ENCODE results near the gene FEZF2. TPM values are rescaled to one million over a fixed set of nuclear protein-coding genes. Genes with fewer than 3 reads are reported as not detected.

The FEZF2 gene
- total and polyA plus RNA-seq, 2 experiments from 2014 or later, result not detected

DNA sequence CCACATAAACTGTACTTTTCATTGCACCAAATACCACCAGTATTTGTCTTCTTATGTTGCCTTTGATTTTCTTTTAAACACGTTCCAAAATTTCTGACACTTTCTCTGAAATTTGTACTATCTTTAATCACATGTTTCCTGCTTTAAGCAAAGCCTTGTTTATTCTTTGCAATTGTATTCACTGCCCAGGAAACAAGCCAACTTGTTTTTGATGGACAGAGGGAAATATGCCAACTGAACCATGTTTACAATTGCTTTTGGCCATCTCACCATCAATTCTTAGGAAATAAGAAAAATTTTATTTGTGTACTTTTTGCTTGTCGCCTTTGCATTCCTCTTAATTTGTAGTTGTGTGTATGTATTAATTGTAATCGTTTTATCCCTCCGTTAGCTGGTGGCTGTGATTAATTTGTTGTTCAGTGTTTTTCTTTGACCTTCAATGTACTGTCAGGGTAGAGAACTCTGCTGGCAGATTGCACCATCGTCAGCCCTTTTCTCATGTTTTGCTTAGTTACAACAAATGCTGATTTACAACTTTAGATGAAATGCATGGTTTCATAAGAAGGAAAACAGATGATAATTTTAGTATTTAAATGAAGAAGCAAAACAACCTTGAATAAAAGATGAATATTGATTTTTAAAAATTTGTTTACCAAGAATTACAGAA lies 19.4 kb upstream of the FEZF2 start:
- Histone ChIP-seq H3K4me2 (no peak overlapping the region), H3K79me2 (no peaks in the 10 kb centered on the region), H3K27me3 (peaks cover 27% of the 10 kb centered on the region), H3K36me3 (replicated peaks; ENCODE audit: insufficient read depth, low read depth) (no peaks in the 10 kb centered on the region), H3K27ac (no peak overlapping the region), H4K20me1 (ENCODE audit: insufficient read depth, poor library complexity, severe bottlenecking) (no peaks in the 10 kb centered on the region), H2AFZ (no peak overlapping the region), H3K9me2 (replicated peaks; ENCODE audit: insufficient read depth) (no peaks in the 10 kb centered on the region), H3K4me1 (ENCODE audit: insufficient read depth) (no peaks in the 10 kb centered on the region), H3K9me3 (ENCODE audit: low read depth) (no peaks in the 10 kb centered on the region), H3K4me3 (no peak overlapping the region)
- TF ChIP-seq EZH2 (IDR thresholded peaks at IDR 0.05; ENCODE audit: borderline replicate concordance) (no peak), EZH2phosphoT487 (IDR thresholded peaks at IDR 0.05; ENCODE audit: low read depth, severe bottlenecking, unreplicated experiment) (no peak)
- TF ChIP-seq, protein P1, sequence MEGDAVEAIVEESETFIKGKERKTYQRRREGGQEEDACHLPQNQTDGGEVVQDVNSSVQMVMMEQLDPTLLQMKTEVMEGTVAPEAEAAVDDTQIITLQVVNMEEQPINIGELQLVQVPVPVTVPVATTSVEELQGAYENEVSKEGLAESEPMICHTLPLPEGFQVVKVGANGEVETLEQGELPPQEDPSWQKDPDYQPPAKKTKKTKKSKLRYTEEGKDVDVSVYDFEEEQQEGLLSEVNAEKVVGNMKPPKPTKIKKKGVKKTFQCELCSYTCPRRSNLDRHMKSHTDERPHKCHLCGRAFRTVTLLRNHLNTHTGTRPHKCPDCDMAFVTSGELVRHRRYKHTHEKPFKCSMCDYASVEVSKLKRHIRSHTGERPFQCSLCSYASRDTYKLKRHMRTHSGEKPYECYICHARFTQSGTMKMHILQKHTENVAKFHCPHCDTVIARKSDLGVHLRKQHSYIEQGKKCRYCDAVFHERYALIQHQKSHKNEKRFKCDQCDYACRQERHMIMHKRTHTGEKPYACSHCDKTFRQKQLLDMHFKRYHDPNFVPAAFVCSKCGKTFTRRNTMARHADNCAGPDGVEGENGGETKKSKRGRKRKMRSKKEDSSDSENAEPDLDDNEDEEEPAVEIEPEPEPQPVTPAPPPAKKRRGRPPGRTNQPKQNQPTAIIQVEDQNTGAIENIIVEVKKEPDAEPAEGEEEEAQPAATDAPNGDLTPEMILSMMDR (IDR thresholded peaks at IDR 0.05; ENCODE audit: poor library complexity), result no peak
- 69% methylated on average over 5 of the region's 5 CpGs for WGBS (ENCODE audit: low lambda C conversion rate, missing lambda C conversion rate)
- no peak for DNase-seq (ENCODE audit: low spot score)

DNA sequence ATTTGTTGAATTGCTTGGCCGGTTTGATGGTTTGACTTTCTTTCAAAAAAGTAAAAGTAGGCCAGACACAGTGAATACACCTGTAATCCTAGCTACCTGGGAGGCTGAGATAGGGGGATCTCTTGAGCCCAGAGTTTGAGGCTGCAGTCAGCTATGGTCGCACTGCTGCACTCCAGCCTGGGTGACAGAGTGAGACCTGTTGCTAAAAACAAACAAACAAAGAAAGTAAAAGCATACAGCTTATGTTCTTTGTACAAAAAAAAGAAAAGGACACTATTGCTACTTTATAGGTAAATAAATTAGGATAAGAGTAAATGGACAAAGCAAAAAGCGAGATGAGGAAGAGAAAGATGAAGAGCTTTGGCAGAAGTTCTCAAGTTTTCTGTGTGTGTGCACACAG lies 13.9 kb upstream of the FEZF2 start:
- no peak for TF ChIP-seq EZH2 (IDR thresholded peaks at IDR 0.05; ENCODE audit: borderline replicate concordance)
- TF ChIP-seq EZH2phosphoT487 (IDR thresholded peaks at IDR 0.05; ENCODE audit: low read depth, severe bottlenecking, unreplicated experiment), result no peak
- TF ChIP-seq, protein P1 (IDR thresholded peaks at IDR 0.05; ENCODE audit: poor library complexity), result no peak
- Histone ChIP-seq H3K27me3 (peaks cover 43% of the 10 kb centered on the region), H3K4me3 (no peak overlapping the region), H3K4me1 (ENCODE audit: insufficient read depth) (no peaks in the 10 kb centered on the region), H3K4me2 (no peak overlapping the region), H3K36me3 (replicated peaks; ENCODE audit: insufficient read depth, low read depth) (no peaks in the 10 kb centered on the region), H3K27ac (no peak overlapping the region), H4K20me1 (ENCODE audit: insufficient read depth, poor library complexity, severe bottlenecking) (no peaks in the 10 kb centered on the region), H3K9me3 (ENCODE audit: low read depth) (no peaks in the 10 kb centered on the region), H3K79me2 (no peaks in the 10 kb centered on the region), H2AFZ (no peak overlapping the region), H3K9me2 (replicated peaks; ENCODE audit: insufficient read depth) (no peaks in the 10 kb centered on the region)
- WGBS (ENCODE audit: low lambda C conversion rate, missing lambda C conversion rate), result 89% methylated on average over 3 of the region's 3 CpGs
- DNase-seq (ENCODE audit: low spot score), result no peak

DNA sequence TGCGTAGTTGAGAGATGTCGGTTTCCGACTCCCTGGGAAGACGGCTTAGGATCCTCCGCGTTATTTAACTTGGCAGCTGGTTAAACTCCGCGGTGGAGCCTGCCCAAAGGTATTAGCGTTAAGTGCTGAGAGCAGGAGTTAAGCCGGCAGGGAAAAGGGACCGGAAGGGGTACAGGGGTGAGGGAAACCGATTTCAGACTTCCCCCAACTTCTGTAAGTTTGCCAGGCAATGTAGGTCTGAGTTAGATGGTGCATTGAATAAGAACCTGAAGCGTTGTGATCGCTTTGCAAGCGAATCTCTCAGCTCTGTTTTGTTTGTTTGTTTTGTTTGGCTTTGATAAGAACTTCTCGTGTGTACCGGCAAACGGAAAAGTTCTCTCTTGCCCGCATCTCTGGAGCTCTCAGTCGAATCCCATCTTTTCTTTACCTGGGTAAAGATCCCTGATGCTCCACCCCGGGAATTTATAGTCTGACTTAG lies 6.0 kb upstream of the FEZF2 start:
- H3K27me3 ChIP-seq, result peaks cover 91% of the 10 kb centered on the region
- no peak overlapping the region for H3K4me2 ChIP-seq

More for the DNA sequence above, 6.0 kb upstream of the FEZF2 start:
- no peaks in the 10 kb centered on the region for H3K9me3 ChIP-seq (ENCODE audit: low read depth)
- no peak overlapping the region for H3K4me3 ChIP-seq
- H2AFZ ChIP-seq, result no peak overlapping the region
- H3K27ac ChIP-seq, result no peak overlapping the region
- WGBS (ENCODE audit: low lambda C conversion rate, missing lambda C conversion rate), result 4% methylated on average over 21 of the region's 21 CpGs
- no peak for TF ChIP-seq EZH2 (IDR thresholded peaks at IDR 0.05; ENCODE audit: borderline replicate concordance)
- TF ChIP-seq EZH2phosphoT487 (IDR thresholded peaks at IDR 0.05; ENCODE audit: low read depth, severe bottlenecking, unreplicated experiment), result no peak
- TF ChIP-seq, protein P1 (IDR thresholded peaks at IDR 0.05; ENCODE audit: poor library complexity), result no peak
- no peaks in the 10 kb centered on the region for H3K79me2 ChIP-seq
- H4K20me1 ChIP-seq (ENCODE audit: insufficient read depth, poor library complexity, severe bottlenecking), result no peaks in the 10 kb centered on the region
- no peaks in the 10 kb centered on the region for H3K4me1 ChIP-seq (ENCODE audit: insufficient read depth)
- no peaks in the 10 kb centered on the region for H3K36me3 ChIP-seq (replicated peaks; ENCODE audit: insufficient read depth, low read depth)
- DNase-seq (ENCODE audit: low spot score), result no peak
- H3K9me2 ChIP-seq (replicated peaks; ENCODE audit: insufficient read depth), result no peaks in the 10 kb centered on the region
